SK-N-SH treated with all-trans-retinoic acid at 6 μM for 48 hours (cell line): ENCODE measurements around the gene CYS1.
A peak's percentile ranks its signal among the peaks of the same experiment; 100 is the strongest.
"Not testable (repeated sequence)": the region's sequence is repeated elsewhere in the genome, so short reads cannot be mapped to it uniquely, and the experiment has no call there.

ENCODE experiments used
- ATAC-seq: fragments of 200-7000 bp; cut with Tn5 transposase; 3 replicates; pipeline ENCODE4 v1.9.1; 2020; ENCODE audit warnings: mild to moderate bottlenecking, moderate library complexity
- ARNTL ChIP-seq: fragments of 450-650 bp; formaldehyde crosslinking; IDR thresholded peaks from 2 replicates; pipeline ENCODE4 v1.5.0; 2020; ENCODE audit warnings: low read depth, mild to moderate bottlenecking, moderate library complexity, borderline replicate concordance
- BACH2 ChIP-seq: fragments of 250-450 bp; sonication (Bioruptor Pico); IDR thresholded peaks from 2 replicates; pipeline ENCODE4 v1.9.0; 2021; ENCODE audit warnings: mild to moderate bottlenecking, borderline replicate concordance
- CSDC2 ChIP-seq: fragments of 250-450 bp; sonication (Bioruptor Pico); IDR thresholded peaks from 2 replicates; pipeline ENCODE4 v1.5.0; 2020; ENCODE audit warnings: mild to moderate bottlenecking, moderate library complexity
- CSRNP3 ChIP-seq: fragments of 250-450 bp; sonication (Bioruptor Pico); IDR thresholded peaks from 2 replicates; pipeline ENCODE4 v1.5.1; 2021; ENCODE audit warnings: mild to moderate bottlenecking, moderate library complexity
- ESRRG ChIP-seq: fragments of 250-450 bp; sonication (Bioruptor Pico); IDR thresholded peaks from 2 replicates; pipeline ENCODE4 v1.6.1; 2021; ENCODE audit warnings: mild to moderate bottlenecking
- GLIS3 ChIP-seq: fragments of 250-450 bp; sonication (Bioruptor Pico); IDR thresholded peaks from 2 replicates; pipeline ENCODE4 v1.5.0; 2020; ENCODE audit warnings: mild to moderate bottlenecking, moderate library complexity
- OSR1 ChIP-seq: fragments of 250-450 bp; sonication (Bioruptor Pico); IDR thresholded peaks from 2 replicates; pipeline ENCODE4 v1.8.0; 2022; ENCODE audit warnings: moderate library complexity, mild to moderate bottlenecking, inconsistent platforms
- PATZ1 ChIP-seq: fragments of 250-450 bp; sonication (Bioruptor Pico); IDR thresholded peaks from 2 replicates; pipeline ENCODE4 v1.8.0; 2020; ENCODE audit warnings: mild to moderate bottlenecking, moderate library complexity, borderline replicate concordance
- POU6F1 ChIP-seq: fragments of 250-450 bp; sonication (Bioruptor Pico); IDR thresholded peaks from 2 replicates; pipeline ENCODE4 v1.8.0; 2021; ENCODE audit warnings: low read depth, mild to moderate bottlenecking, moderate library complexity, borderline replicate concordance
- PPARA ChIP-seq: fragments of 250-450 bp; sonication (Bioruptor Pico); IDR thresholded peaks from 2 replicates; pipeline ENCODE4 v1.5.0; 2020; ENCODE audit warnings: mild to moderate bottlenecking, borderline replicate concordance
- RARB ChIP-seq: fragments of 250-450 bp; sonication (Bioruptor Pico); IDR thresholded peaks from 2 replicates; pipeline ENCODE4 v1.8.0; 2021; ENCODE audit warnings: mild to moderate bottlenecking, moderate library complexity
- SNAI2 ChIP-seq: fragments of 250-450 bp; sonication (Bioruptor Pico); IDR thresholded peaks from 2 replicates; pipeline ENCODE4 v1.5.0; 2020; ENCODE audit warnings: mild to moderate bottlenecking, moderate library complexity
- TCF4 ChIP-seq: fragments of 250-450 bp; sonication (Bioruptor Pico); IDR thresholded peaks from 2 replicates; pipeline ENCODE4 v1.8.0; 2021; ENCODE audit warnings: mild to moderate bottlenecking, moderate library complexity, borderline replicate concordance
- TOX ChIP-seq: fragments of 250-450 bp; sonication (Bioruptor Pico); IDR thresholded peaks from 2 replicates; pipeline ENCODE4 v1.8.0; 2021; ENCODE audit warnings: mild to moderate bottlenecking, moderate library complexity, borderline replicate concordance
- ZFP3 ChIP-seq: fragments of 250-450 bp; sonication (Bioruptor Pico); IDR thresholded peaks from 2 replicates; pipeline ENCODE4 v1.5.0; 2020; ENCODE audit warnings: mild to moderate bottlenecking, moderate library complexity
- ZFP30 ChIP-seq: fragments of 450-650 bp; formaldehyde crosslinking; IDR thresholded peaks from 2 replicates; pipeline ENCODE4 v1.5.0; 2022; ENCODE audit warnings: mild to moderate bottlenecking, moderate library complexity
- ZNF8 ChIP-seq: fragments of 450-650 bp; formaldehyde crosslinking; IDR thresholded peaks from 2 replicates; pipeline ENCODE4 v1.5.0; 2020; ENCODE audit warnings: mild to moderate bottlenecking, moderate library complexity
- TF ChIP-seq, protein P1 (sequence below): fragments of 250-450 bp; sonication (Bioruptor Pico); IDR thresholded peaks from 2 replicates; pipeline ENCODE4 v1.5.1; 2020; ENCODE audit warnings: low read depth, mild to moderate bottlenecking, moderate library complexity

The CYS1 gene

GRCh38 chr2:10012963-10013461, 67.2 kb downstream of the CYS1 start (continued):
- TF ChIP-seq CSDC2 (CRISPR knock-in tag), result no peak
- TF ChIP-seq ZFP30 (CRISPR knock-in tag), result no peak
- no peak for TF ChIP-seq POU6F1 (CRISPR knock-in tag)
- no peak for TF ChIP-seq ZNF8 (CRISPR knock-in tag)
- no peak for TF ChIP-seq TOX (CRISPR knock-in tag)

DNA sequence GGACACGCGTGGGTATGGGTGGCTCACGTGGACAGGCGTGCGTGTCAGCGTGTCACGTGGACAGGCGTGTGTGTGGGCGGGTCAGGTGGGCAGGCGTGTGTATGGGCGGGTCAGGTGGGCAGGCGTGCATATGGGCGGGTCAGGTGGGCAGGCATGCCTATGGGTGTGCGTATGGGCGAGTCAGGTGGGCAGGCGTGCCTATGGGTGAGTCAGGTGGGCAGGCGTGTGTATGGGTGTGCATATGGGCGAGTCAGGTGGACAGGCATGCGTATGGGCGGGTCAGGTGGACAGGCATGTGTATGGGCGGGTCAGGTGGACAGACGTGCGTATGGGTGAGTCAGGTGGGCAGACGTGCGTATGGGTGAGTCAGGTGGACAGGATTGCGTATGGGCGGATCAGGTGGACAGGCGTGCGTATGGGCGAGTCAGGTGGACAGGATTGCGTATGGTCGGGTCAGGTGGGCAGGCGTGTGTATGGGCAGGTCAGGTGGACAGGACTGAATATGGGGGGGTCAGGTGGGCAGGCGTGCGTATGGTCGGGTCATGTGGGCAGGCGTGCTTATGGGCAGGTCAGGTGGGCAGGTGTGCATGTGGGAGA, 67.7 kb downstream of the CYS1 start:
- ATAC-seq, result not testable (repeated sequence)

DNA sequence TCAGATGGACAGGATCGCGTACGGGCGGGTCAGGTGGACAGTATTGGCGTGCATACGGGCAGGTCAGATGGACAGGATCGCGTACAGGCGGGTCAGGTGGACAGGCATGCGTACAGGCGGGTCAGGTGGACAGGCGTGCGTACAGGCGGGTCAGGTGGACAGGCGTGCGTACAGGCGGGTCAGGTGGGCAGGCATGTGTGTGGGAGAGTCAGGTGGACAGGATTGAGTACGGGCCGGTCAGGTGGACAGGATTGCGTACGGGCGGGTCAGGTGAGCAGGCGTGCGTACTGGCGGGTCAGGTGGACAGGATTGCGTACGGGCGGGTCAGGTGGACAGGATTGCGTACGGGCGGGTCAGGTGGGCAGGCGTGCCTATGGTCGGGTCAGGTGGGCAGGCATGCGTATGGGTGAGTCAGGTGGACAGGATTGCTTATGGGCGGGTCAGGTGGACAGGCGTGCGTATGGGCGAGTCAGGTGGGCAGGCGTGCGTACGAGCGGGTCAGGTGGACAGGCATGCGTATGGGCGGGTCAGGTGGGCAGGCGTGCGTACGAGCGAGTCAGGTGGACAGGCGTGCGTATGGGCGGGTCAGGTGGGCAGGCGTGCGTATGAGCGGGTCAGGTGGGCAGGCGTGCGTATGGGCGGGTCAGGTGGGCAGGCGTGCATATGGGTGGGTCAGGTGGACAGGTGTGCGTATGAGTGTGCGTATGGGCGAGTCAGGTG, 68.4 kb downstream of the CYS1 start:
- not testable (repeated sequence) for ATAC-seq

- not testable (repeated sequence) for ATAC-seq
Observed at GRCh38 chr2:10010861-10011605, 69.2 kb downstream of the CYS1 start.

GRCh38 chr2:10009811-10010781, 70.1 kb downstream of the CYS1 start:
- TF ChIP-seq PPARA (CRISPR knock-in tag), result peak; percentile 96
- no peak for TF ChIP-seq SNAI2
- peak; percentile 50 for ATAC-seq

DNA sequence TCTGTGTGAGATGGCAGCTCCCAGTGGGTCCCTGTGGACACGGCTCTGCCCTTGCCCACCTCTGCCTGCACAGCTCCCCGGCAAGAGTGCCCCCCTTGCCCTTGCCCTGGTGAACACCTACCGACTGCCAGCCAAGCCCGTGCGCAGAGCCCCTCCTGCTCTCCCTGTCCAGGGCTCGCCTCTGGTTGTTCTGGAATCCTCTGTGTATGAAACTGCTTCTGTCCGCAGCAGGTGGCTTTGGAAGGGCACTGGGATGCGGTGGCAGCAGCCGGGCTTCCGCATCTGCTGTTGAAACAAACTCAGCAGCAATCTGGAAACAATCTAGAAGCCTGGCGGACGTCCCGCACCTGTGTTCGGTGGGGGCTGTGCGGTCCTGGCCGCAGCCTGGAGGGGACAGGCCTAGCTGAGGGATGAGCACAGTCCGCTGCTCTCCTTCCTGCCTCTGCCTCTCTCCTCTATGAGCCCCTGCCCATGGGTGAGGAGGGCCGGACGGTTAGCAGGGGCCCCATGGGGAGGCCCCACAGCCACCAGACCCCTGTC, 70.9 kb downstream of the CYS1 start:
- peak; percentile 41 for ATAC-seq
- TF ChIP-seq GLIS3 (no peak), BACH2 (CRISPR knock-in tag) (no peak), ZNF8 (CRISPR knock-in tag) (no peak), PATZ1 (no peak), CSDC2 (CRISPR knock-in tag) (no peak), ZFP30 (CRISPR knock-in tag) (no peak), ARNTL (no peak), RARB (CRISPR knock-in tag) (no peak), CSRNP3 (CRISPR knock-in tag) (no peak), POU6F1 (CRISPR knock-in tag) (no peak), ZFP3 (CRISPR knock-in tag) (no peak), ESRRG (CRISPR knock-in tag) (no peak), OSR1 (CRISPR knock-in tag) (no peak), TCF4 (CRISPR knock-in tag) (no peak)
- TF ChIP-seq, protein P1, sequence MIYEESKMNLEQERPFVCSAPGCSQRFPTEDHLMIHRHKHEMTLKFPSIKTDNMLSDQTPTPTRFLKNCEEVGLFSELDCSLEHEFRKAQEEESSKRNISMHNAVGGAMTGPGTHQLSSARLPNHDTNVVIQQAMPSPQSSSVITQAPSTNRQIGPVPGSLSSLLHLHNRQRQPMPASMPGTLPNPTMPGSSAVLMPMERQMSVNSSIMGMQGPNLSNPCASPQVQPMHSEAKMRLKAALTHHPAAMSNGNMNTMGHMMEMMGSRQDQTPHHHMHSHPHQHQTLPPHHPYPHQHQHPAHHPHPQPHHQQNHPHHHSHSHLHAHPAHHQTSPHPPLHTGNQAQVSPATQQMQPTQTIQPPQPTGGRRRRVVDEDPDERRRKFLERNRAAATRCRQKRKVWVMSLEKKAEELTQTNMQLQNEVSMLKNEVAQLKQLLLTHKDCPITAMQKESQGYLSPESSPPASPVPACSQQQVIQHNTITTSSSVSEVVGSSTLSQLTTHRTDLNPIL (CRISPR knock-in tag), result no peak
